ENCODE results near the gene MEGF11. TPM values are rescaled to one million over a fixed set of nuclear protein-coding genes. Genes with fewer than 3 reads are reported as not detected.

Gene MEGF11
- total RNA-seq, 4 donors from 2014 or later = 0.23 to 0.33 TPM; not detected in 2

- peaks cover 0 to 22% (median 0%) of the 10 kb centered on the region in 4 donors for H3K27me3 ChIP-seq
- TF ChIP-seq EP300 (IDR thresholded peaks at IDR 0.05) (no peak), POLR2AphosphoS5 (IDR thresholded peaks at IDR 0.05) (no peak), POLR2A (IDR thresholded peaks at IDR 0.05; ENCODE audit: low read depth) (no peak), CTCF (IDR thresholded peaks at IDR 0.05) (no peak)
- WGBS = 92% methylated on average over 6 of the region's 6 CpGs
- intact Hi-C loops (cut with DNase I) = no loop called here
- H3K27ac ChIP-seq (replicated peaks in 1 of 4) = no peak overlapping the region
- no peaks in the 10 kb centered on the region for H3K9me3 ChIP-seq
- no peaks in the 10 kb centered on the region for H3K36me3 ChIP-seq
- no peaks in the 10 kb centered on the region for H3K4me1 ChIP-seq
- no peak overlapping the region for H3K4me3 ChIP-seq
- DNase-seq (ENCODE audit: extremely low spot score) = no peak
These were observed 121.7 kb downstream of the MEGF11 start for GRCh38 chr15:66131831-66132230.

DNA sequence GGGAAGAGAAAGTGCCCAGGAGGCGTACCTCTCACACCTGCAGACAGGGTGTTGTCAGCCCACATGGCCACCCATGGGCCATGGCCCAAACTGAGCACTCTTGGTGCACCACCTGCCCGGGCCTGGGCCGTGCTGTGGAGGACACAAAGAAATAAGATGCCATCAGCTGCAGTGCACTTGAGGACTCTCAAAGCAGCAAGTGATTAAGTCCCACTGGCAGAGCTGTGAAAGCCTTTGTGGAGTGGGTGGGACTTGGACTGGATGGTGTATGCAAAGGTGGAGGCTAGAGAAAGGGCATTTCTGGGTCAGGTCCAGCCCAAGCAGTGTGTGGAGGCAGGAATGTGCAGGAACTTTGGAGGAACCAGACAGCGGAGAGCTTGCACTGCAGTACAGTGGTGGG, 122.3 kb downstream of the MEGF11 start:
- WGBS = 77% methylated on average over 4 of the region's 4 CpGs
- no peak overlapping the region for H3K27ac ChIP-seq (replicated peaks in 1 of 4)
- peaks cover 0 to 29% (median 0%) of the 10 kb centered on the region in 4 donors for H3K27me3 ChIP-seq
- H3K9me3 ChIP-seq = no peaks in the 10 kb centered on the region
- DNase-seq (ENCODE audit: extremely low spot score) = no peak
- no peaks in the 10 kb centered on the region for H3K36me3 ChIP-seq
- no peaks in the 10 kb centered on the region for H3K4me1 ChIP-seq
- TF ChIP-seq POLR2A (IDR thresholded peaks at IDR 0.05; ENCODE audit: low read depth) (no peak), POLR2AphosphoS5 (IDR thresholded peaks at IDR 0.05) (no peak), CTCF (IDR thresholded peaks at IDR 0.05) (no peak), EP300 (IDR thresholded peaks at IDR 0.05) (no peak)
- intact Hi-C loops (cut with DNase I) = no loop called here
- no peak overlapping the region for H3K4me3 ChIP-seq

GRCh38 chr15:66130496-66131034, 123.0 kb downstream of the MEGF11 start:
- DNase-seq (ENCODE audit: extremely low spot score) = no peak
- 74% methylated on average over 3 of the region's 3 CpGs for WGBS
- no peaks in the 10 kb centered on the region for H3K4me1 ChIP-seq
- H3K9me3 ChIP-seq = no peaks in the 10 kb centered on the region
- no peak overlapping the region for H3K27ac ChIP-seq (replicated peaks in 1 of 4)
- no peak for TF ChIP-seq CTCF (IDR thresholded peaks at IDR 0.05)
- TF ChIP-seq POLR2AphosphoS5 (IDR thresholded peaks at IDR 0.05) = no peak
- TF ChIP-seq EP300 (IDR thresholded peaks at IDR 0.05) = no peak
- no peak for TF ChIP-seq POLR2A (IDR thresholded peaks at IDR 0.05; ENCODE audit: low read depth)
- intact Hi-C loops (cut with DNase I) = no loop called here
- H3K27me3 ChIP-seq = peaks cover 0 to 35% (median 0%) of the 10 kb centered on the region in 4 donors
- no peaks in the 10 kb centered on the region for H3K36me3 ChIP-seq
- no peak overlapping the region for H3K4me3 ChIP-seq

- DNase-seq (ENCODE audit: extremely low spot score) = no peak
- H3K9me3 ChIP-seq = no peaks in the 10 kb centered on the region
- no peaks in the 10 kb centered on the region for H3K4me1 ChIP-seq
- intact Hi-C loops (cut with DNase I) = no loop called here
- H3K27ac ChIP-seq (replicated peaks in 1 of 4) = no peak overlapping the region
- TF ChIP-seq POLR2A (IDR thresholded peaks at IDR 0.05; ENCODE audit: low read depth) (no peak), CTCF (IDR thresholded peaks at IDR 0.05) (no peak), EP300 (IDR thresholded peaks at IDR 0.05) (no peak), POLR2AphosphoS5 (IDR thresholded peaks at IDR 0.05) (no peak)
- no peak overlapping the region for H3K4me3 ChIP-seq
- 57% methylated on average over 7 of the region's 7 CpGs for WGBS
- peaks cover 0 to 44% (median 0%) of the 10 kb centered on the region in 4 donors for H3K27me3 ChIP-seq
- no peaks in the 10 kb centered on the region for H3K36me3 ChIP-seq
These were observed 124.0 kb downstream of the MEGF11 start for GRCh38 chr15:66129586-66129985.

GRCh38 chr15:66128116-66128680, 125.4 kb downstream of the MEGF11 start:
- no peaks in the 10 kb centered on the region for H3K9me3 ChIP-seq
- H3K27ac ChIP-seq (replicated peaks in 1 of 4) = no peak overlapping the region
- H3K4me3 ChIP-seq = no peak overlapping the region
- TF ChIP-seq CTCF (IDR thresholded peaks at IDR 0.05) (no peak), POLR2AphosphoS5 (IDR thresholded peaks at IDR 0.05) (no peak), POLR2A (IDR thresholded peaks at IDR 0.05; ENCODE audit: low read depth) (no peak), EP300 (IDR thresholded peaks at IDR 0.05) (no peak)
- DNase-seq (ENCODE audit: extremely low spot score) = no peak
- no peaks in the 10 kb centered on the region for H3K36me3 ChIP-seq
- 76% methylated on average over 8 of the region's 8 CpGs for WGBS
- H3K27me3 ChIP-seq = peaks cover 0 to 54% (median 0%) of the 10 kb centered on the region in 4 donors
- H3K4me1 ChIP-seq = no peaks in the 10 kb centered on the region
- intact Hi-C loops (cut with DNase I) = no loop called here
